GF-D8 (cell line): ENCODE measurements around the gene ARHGAP42.
"Not testable (repeated sequence)": the region's sequence is repeated elsewhere in the genome, so short reads cannot be mapped to it uniquely, and the experiment has no call there.

Experiments used
- DNase-seq: peaks from one replicate; lab custom pipeline; 2025; lab: John Stamatoyannopoulos, UW

The ARHGAP42 gene

DNA sequence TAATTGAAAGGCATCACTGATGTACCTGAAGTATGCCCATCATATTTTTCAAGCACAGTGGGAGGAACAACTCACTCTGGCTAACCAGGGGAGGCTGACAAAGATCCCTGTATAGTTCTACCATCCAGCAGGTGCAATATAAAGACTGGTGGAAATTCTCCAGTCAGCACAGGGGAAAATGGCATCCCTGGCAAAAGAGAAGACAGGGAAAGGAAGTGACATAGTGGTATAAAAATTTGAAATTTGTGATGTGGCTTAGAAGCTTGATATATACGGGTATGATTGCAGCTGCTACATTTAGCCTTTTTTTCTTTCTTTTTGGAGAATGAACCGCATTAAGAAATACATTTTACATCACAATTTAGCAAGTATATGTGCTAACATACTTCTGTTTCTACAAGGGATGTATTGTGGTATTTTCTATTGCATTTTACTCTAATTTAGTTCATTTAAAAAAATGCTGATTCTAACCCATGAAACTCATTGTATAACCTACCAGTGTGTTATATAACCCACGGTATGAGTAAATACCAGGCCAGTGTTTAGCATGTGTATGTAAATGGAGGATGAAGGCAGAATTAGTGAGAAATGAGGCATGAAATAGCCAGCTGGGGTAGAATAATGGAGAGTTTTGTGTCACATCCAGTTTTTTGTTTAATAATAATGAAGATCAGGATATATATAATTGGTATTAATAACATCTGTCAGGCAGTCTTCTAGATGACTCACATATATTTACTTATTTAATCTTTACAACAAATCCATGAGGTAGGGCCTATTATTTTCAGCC is 186.1 kb downstream of the ARHGAP42 start:
- DNase-seq: no peak

DNA sequence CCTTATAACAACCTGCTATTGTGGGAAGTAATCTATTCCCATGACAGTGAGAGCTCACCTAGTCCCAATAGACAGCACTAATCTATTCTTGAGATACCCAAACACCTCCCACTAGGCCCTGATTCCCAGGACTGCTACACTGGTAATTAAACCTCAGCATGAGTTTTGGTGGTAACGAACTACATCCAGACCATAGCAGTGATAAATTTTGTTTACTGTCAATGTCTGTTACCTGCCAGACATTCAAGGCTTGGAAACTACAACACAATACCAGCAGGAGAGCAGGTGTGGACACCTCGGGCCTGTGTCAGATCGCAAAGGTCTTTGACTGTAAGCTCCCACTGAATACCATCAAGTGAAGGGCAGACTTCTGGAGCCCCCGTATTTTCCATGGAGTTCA is 187.1 kb downstream of the ARHGAP42 start:
- no peak for DNase-seq

DNA sequence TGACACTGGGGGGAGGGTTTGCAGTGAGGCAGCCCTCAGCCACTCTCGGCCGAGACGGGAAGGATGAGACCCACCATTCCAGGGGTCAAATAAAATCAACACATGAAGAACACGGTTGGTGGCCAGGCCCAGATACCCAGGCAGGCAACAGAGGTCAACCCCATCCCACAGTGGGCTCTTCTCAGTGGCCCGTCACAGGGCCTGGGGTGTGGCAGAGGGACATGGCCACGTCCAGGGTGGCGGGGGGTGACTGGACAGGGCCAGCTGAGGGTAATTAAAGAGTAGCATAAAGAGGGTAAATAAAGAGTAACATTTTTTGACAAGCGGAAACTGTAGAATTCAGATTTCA is 188.4 kb downstream of the ARHGAP42 start:
- no peak for DNase-seq

DNA sequence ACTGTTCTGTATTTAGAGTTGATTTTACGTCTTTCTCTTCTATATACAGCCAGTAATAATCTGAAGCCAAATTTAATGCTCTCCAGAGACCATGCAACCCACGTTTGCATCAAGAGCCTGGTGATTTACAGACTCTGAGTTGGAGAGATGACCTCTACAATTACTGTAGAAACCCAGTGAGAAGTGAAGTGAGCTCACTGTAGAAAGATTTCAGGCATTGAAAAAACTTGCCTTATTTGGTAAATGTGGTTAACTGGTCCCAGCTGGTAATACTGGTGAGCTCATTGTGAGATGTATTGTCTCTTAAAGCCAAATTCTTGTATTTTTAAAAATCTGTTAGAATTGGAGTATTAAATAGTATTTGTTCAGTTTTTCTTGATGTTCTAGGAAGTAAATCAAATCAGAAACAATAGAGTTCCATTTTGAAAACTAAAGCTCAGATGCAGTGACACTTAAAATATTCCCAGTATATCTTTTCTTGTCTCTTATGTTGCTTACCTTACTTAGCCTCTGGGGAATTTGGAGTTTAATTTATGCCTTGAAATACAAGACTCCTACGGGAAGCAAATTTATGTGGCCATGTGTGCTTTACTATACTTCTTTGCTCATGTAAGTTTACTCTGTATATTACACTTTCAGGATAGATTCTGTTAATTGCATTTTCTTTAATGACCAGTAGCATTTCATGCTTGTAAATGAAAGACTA is 189.9 kb downstream of the ARHGAP42 start:
- DNase-seq: no peak

DNA sequence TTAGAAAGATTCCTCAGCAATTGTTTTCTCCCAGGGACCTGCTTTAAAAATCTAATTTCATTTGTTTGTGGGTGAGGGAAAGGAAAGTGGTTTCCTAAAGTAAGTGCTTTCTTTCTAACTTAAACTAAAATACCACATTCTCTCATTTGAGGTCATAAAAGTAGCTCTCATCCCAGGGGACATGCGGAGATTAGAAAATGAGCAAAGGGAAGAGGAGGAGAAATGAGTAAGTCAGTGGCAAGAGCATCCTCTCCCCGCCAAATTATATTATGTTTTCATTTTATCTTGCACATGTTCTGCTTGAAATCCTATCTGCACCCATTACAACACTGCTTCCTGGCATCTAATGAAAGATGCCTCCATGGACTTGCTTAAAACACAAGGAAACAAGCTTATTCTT is 191.4 kb downstream of the ARHGAP42 start:
- no peak for DNase-seq

DNA sequence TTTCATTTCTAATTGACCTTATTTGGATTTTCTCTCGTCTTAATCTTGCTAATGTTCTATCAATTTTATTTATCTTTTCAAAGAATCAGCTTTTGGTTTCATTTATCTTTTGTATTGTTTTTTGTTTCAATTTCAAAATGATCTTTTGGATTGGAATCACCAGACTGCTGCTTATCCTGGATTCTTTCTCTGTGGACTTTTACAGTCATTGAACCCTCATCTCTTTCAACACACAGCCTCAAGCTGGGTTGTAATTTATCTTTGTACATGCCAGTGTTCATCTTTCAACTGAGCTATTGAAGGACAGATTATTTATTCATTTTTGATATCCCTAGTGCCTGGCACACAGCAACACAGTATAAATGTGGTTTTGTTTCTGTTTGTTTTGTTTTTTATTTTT is 195.9 kb downstream of the ARHGAP42 start:
- DNase-seq: no peak

DNA sequence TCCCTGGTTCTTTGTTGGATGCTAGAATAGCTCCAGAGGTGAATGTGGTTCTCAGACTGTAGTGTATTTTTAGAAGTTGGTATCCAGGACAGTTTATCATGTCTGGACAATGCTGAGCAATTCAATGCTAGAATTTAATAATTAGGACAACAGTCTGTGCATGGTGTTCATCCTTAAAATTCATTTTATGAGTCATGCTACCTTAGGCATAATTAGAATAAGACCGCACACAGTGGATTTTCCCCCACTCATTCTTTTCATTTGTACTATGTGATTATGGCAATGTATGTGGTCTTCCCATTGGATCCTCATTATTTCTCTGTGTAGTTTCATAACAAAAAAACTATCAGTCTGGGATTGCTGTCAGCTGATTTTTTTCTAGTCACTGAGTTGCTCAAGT is 196.7 kb downstream of the ARHGAP42 start:
- no peak for DNase-seq

DNA sequence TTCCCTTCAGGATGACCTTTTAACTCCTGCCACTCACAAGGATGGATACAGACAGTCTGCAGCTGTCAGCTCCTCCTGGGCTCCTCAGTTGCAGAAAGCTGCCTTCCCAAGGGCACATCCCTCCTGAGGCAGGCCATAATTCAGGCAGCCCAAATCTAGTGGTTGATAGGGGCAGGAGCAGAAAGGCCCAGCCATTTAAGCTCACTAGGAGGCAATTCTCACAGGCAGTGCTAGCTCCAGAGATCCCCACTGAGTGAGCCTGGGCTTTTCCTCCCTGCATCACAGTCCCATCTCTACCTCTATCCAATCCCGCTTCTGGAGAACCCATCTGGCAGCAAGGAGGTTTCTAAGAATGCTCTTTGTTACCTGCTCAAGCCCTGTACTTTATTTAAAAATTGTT is 200.6 kb downstream of the ARHGAP42 start:
- DNase-seq: no peak

DNA sequence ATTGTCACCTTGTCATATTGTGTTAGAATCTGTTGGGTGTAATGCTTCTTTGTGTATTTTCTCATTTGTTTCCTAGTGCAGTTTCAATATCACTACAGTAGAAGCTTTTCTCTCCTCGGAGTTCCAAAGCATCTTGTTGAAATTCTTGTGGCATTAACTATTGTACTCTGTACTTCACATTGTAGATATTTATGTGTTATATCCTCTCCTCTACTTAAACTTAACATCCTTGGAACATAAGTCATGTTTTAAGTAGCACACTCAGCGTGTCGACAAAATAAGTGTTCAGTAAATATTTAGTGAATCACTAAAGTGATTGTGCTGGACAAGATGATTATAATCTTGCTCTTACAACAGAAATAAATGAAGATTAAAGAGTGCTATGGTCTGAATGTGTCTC is 201.7 kb downstream of the ARHGAP42 start:
- DNase-seq: no peak

DNA sequence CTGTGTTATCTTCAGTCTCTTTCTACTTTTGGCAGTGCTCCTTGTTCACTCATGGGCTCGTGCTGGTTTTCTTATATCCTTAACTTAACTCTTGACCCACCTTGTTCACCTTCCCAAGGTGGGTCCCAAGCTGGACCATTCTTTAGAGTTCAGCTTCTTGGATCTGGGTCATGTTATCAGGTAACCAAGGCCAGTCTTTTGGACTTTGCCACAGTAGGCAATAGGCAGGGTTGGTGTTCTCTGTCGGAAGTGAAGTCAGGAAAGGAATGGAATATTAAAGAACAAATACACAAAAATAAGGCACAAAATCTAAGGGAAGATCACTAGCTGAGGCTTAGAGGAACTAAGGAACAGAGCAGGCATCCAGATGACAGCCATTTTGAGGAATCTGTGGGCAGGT is 202.7 kb downstream of the ARHGAP42 start:
- no peak for DNase-seq

DNA sequence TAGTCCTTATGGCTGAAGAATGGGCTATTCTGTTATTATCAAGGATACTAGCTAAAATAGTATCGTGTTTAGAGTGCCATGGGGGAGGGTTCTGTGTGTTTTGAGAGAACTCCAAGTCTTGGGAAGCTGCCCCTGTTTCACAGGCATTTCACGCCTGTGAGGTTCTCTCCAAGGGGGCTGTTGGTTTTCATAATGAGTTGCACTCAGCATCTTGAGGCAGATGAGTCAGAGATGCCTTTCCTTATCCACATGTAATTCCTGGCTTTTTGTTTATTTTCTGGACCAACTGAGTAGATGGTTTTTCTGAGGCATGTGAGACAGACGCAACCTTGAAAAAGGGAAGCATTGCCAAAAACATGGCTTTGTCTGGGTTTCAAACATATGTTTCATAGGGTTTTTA is 203.7 kb downstream of the ARHGAP42 start:
- DNase-seq: no peak

DNA sequence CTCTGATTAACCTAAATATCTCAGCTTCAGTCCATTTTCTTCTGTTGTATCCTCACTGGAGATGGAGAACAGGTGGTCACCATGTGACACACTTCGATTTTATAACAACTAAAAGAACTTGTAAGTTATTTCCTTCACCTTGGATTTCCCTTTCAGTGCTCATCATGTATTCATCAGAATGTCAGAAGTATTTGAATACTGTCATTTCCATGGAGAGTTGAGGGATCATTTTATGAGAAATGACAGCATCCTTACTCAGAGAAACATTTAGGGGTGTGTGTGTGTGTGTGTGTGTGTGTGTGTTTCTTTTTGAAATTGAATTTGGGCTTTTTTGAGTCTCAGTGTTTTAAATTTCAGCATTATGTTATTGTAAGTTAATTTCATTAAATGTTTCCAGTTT is 205.8 kb downstream of the ARHGAP42 start:
- DNase-seq: no peak

DNA sequence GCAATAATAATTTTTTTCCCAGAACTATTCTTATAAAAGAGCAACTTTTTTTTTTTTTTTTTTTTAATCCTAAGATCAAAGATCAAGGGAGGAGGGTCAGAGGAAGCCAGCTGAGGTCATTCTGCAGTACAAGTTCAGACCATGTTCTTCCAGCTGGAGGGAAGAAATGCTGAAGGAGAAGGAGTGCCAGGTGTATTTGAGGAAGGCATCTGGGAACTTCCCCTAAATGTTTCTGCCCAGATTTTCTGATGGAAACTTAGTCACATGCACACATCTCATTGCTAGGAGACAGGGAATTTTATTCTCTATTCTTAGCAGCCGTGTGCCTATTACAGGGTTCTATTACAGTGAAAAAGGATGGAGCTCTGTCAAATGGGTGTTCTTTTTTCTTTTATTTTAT is 208.4 kb downstream of the ARHGAP42 start:
- no peak for DNase-seq

DNA sequence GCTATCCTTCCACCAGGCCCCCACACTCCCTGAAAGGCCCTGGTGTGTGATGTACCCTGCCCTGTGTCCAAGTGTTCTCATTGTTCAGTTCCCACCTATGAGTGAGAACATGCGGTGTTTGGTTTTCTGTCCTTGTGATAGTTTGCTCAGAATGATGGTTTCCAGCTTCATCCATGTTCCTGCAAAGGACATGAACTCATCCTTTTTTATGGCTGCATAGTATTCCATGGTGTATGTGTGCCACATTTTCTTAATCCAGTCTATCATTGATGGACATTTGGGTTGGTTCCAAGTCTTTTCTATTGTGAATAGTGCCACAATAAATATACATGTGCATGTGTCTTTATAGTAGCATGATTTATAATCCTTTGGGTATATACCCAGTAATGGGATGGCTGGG is 208.9 kb downstream of the ARHGAP42 start:
- DNase-seq: not testable (repeated sequence)

DNA sequence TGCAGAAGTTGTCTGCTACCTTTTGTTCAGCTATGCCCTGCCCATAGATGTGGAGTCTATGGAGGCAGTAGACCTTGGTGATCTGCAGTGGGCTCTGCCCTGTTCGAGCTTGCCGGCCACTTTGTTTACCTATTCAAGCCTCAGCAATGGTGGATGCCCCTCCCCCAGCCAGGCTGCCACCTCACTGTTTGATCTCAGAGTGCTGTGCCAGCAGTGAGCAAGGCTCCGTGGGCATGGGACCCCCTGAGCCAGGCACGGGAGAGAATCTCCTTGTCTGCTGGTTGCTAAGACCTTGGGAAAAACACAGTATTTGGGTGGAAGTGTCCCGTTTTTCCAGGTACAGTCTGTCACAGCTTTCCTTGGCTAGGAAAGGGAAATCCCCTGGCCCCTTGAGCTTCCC is 214.4 kb downstream of the ARHGAP42 start:
- not testable (repeated sequence) for DNase-seq

DNA sequence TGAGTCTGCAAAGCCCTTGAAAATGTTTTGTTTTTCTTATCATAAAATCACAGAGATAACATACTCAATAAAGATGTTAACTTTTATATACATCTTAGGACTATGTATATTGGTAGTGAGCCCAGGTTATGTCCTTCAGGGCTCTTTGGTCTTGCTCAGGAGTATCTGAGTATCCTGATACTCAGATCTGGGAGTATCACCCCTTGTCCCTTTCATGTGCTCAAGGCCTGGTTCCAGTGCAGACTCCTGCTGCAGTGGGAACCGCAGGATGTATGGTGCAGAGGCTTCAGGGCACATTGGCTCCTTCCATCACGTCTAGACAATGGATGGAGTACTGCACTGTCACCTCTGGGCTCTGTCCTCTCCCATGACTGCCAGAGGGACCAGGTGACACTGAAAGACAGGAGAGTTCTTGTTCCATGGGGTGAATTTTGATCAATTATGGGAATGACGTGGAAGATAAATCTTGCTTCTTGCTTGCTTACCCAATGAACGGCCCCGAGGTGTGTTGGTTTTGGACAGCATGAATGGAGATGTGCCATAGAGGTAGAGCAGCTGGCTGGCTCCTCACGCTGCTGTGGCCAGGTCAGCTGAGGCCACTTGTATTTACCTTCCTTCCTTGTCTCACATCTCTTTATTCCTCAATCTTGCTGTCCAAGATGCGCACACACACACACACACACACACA is 215.5 kb downstream of the ARHGAP42 start:
- DNase-seq: no peak

DNA sequence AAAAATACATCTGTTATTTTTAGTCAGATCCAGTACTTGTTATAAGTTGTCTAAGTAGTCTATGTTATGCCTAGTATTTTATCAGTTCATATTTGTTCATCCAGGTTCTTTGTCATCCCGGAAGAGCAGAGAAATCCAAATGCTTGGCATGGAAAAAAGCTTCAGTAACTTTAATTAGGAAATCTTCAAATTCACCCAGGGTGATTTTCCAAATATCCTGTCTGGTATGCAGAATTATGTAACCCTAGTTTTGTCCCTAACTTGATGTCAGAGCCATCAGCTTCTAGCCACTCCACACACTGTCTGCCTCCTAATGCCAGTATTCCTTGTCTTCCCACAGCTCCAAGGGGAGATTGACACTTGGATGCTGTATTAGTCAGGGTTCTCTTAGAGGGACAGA is 216.2 kb downstream of the ARHGAP42 start:
- DNase-seq: no peak

DNA sequence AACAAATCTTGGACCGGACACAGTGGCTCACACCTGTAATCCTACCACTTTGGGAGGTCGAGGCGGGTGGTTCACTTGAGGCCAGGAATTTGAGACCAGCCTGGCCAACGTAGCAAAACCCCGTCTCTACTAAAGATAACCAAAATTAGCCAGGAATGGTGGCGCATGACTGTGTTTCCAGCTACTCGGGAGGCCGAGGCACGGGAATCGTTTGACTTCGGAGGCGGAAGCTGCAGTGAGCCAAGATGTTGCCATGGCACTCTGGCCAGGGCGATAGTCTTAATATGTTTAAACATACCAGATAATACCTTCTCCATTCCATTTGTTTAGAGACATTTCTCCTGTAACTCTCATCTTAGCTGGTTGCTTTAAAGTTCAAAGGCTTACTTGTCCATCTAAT is 218.6 kb downstream of the ARHGAP42 start:
- no peak for DNase-seq

DNA sequence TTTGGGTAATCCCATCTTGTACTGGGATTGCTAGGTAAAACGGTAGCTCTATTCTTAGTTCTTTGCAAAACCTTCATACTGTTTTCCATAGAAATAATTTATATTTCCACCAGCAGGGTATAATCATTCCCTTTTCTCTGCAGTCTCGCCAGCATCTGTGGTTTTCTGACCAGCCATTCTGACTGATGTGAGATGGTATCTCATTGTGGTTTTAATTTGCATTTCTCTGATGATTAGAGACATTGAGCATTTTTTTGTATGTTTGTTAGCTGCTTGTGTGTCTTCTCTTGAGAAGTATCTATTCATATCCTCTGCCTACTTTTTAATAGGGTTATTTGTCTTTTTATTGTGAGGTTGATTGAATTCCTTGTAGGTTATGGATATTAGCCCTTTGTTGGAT is 221.7 kb downstream of the ARHGAP42 start:
- DNase-seq: no peak

DNA sequence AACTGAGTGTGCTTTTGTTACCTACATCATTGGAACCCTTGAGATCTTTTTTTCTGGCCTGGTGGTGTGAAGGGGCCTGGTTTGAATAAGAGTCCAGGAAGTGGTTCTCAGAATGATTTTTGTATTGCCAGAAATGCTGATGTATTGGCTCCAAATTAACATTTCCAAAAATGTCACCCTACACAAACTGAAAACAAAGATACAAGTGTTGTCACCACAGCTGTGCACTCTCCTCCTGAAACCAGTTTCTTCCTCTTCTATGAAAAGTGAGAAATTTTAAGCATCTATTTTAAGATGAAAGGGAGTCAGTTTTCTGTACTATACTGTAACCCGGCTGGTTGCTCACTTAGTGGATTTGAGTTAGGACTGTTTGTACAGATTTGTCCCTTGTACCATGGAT is 223.7 kb downstream of the ARHGAP42 start:
- DNase-seq: no peak

DNA sequence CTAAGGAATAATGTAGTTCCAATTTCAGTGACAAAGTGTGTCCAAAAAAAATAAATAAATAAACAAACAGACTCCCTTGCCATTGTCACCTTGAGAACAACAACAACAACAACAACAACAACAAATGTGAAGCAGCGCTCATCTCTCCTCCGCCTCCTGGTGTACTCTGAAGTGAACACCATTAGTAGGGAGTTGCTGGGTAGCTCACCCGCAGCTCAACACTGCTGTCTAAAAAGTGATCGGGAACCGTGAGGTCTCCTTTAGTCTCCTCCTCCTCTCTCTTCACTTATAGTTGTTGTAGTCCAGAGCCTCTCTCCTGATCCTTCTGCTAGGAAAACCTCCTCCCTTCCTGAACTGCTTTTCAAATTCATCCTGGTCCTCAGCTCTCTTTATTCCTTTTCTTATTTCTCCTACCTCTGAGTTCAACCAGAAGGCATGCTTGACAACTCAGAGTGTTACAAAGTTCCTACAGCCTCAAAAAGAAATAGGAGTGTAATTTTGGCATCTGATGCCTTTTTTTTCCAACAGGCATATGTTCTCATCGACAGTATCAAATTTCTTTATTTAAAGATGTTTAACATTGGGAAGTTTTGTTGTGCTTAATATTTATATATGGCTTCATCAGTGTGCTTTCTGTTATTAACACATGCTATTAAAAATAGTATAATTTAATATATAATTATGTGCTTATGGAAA is 227.5 kb downstream of the ARHGAP42 start:
- no peak for DNase-seq
